ENCODE data around the gene P2RY8.
"Not testable (repeated sequence)": the region's sequence is repeated elsewhere in the genome, so short reads cannot be mapped to it uniquely, and the experiment has no call there.

Gene P2RY8

GRCh38 chrX:1516596-1517104 is 20.3 kb downstream of the P2RY8 start:
- DNase-seq: no peak

GRCh38 chrX:1511829-1512228 is 25.2 kb downstream of the P2RY8 start:
- DNase-seq: no peak

- DNase-seq: no peak
These were observed 25.8 kb downstream of the P2RY8 start for GRCh38 chrX:1511150-1511549.

DNA sequence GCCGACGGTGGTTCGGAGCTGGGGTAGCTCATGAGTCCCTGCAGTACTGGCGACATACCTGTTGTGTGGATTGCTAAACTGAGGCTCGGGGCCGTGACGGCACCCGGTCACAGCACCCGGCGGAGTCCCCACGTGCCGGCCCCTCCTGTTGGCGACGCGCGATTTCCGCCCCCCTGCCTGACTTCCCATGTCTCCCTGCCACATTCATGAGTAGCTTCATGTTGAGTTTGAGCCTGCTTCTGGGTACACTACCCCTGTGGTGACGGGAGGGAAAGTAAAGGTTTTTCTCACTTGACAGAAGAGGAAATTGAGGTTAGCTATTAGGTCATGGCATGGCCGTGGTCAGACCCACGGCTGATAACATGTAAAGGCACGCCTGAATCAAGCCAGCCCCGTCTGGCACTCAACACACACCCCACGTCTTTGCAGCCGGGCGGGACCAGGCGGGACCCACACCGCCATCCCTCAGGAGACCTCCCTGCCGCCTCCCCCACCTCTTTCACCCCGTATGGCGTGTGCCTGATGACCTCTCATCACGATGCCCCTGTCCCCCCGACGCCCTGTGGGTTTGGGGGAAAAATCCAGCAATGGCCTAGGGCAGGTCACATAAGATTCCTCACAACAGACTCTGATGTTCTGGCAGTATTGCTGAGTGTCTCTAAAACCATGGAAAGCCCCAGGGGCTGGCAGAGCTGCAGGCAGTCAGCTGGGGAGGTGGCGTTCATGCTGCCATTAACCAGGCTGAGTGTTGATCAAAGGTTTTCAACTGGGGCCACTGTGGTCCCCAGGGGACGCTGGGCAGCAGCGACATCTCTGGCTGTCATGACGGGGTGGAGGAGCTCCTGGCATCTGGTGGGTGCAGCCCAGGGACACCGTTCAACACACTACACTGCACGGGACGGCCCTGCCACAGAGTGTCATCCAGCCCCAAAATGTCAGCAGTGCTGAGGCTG is 29.2 kb downstream of the P2RY8 start:
- no peak for DNase-seq

GRCh38 chrX:1506916-1507315 is 30.1 kb downstream of the P2RY8 start:
- DNase-seq: no peak

- no peak for DNase-seq
These were observed 34.1 kb downstream of the P2RY8 start for GRCh38 chrX:1502853-1503252.

DNA sequence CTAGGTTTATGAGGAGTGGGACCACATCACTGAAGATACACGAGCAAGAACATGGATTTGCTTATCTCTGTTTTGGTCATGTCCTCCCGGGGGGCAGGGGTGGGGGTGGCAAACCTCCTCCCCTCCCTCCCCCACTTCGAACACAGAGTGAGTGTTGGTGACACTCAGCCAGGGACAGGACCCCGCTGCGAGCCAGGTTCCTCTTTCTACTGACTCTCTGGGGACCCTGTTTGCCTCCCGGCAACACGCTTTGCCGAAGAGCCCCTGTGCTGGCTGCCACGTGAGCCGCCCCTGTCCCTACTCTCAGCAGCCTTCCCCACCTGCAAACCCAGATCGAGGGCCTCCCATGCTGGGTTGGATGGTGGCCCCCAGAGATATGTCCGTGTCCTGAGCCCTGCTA is 34.7 kb downstream of the P2RY8 start:
- no peak for DNase-seq

DNA sequence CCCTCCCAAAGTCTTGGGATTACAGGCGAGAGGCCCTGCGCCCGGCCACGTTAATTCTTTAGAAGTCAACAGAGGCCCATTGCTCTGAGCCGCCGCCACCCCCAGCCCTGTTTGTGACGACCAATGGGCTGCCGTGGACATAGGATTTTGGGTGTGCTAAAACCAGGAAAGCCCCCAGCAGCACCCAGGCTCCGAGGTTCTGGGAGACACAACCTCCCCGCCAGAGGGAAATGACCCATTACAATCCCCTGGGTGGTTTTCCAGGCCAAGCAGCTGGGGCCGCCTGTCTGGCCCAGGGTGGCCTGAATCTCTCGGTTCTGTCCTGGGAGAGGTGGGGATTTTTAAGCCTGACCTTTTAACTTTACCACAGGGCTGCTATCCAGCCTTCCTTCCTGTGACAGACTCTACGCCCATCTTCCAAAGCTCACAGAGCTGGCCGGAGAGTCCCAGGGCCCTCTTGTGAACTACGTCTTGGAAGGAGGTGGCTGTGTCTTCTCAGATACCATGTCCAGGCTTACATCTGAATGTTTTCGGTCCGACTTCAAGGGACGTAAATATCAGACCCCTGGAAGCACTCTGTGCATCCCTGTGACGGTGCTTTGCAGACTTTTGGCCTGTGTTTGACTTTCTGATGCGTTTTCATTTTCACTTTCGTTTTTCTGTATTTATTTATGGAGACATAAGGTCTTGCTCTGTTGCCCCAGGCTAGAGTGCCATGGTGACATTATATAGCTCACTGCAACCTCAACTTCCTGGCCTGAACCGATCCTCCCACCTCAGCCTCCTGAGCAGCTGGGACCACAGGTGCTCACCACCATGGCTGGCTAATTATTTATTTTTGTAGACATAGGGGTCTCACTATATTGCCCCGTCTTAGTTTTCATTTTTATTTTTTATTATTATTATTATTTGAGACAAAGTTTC is 36.0 kb downstream of the P2RY8 start:
- DNase-seq: no peak

GRCh38 chrX:1496076-1496475 is 40.9 kb downstream of the P2RY8 start:
- no peak for DNase-seq

- DNase-seq: no peak
These were observed 43.0 kb downstream of the P2RY8 start for GRCh38 chrX:1493877-1494510.

- no peak for DNase-seq
These were observed 43.6 kb downstream of the P2RY8 start for GRCh38 chrX:1493412-1493811.

GRCh38 chrX:1492421-1493012 is 44.5 kb downstream of the P2RY8 start:
- DNase-seq: no peak

DNA sequence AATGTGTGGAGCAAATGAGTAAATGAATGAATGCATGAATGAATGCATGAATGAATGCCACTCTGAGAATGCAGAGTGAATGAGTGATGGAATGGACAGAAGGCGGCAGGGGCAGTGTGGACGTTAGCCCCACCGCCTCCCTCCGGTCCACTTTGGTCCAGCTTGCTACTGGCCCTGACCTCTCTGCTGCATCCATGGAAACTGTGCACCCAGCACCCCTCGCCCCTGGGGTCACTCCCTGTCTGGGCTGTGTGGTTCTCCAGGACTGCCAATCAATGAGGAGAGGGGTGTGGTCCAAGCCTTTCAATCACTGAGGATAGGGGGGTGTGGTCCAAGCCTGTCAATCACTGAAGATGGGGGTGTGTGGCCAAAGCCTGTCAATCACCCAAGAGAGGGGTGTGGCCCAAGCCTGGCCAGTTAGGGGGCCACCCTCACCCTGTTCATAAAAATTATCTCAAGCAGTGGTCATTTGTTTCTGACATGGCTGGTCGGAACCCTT is 45.1 kb downstream of the P2RY8 start:
- DNase-seq: no peak

DNA sequence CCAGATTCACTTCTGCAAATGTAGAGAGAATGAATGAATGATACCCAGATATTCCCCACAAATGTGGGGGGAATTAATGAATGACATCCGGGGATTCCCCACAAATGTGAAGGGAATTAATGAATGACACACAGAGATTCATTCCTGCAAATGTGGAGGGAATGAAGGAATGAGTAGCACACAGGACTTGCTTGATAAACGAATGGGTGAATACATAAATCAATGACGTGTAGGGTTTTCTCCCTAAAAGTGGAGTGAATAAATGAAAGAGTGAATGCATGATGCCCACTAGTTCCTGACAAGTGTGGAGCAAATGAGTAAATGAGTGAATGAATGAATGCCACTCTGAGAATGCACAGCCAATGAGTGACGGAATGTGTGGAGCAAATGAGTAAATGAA is 45.7 kb downstream of the P2RY8 start:
- not testable (repeated sequence) for DNase-seq

- DNase-seq: not testable (repeated sequence)
These were observed 46.3 kb downstream of the P2RY8 start for GRCh38 chrX:1490723-1491122.

DNA sequence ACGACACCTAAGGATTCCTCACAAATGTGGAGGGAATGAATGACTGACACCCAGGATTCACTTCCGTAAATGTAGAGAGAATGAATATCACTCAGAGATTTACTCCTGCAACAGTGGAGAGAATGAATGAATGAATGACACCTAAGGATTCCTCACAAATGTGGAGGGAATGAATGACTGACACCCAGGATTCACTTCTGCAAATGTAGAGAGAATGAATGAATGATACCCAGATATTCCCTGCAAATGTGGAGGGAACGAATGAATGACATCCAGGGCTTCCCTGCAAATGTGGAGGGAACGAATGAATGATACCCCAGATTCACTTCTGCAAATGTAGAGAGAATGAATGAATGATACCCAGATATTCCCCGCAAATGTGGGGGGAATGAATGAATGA is 47.6 kb downstream of the P2RY8 start:
- DNase-seq: not testable (repeated sequence)

- no peak for DNase-seq
These were observed 48.2 kb downstream of the P2RY8 start for GRCh38 chrX:1488745-1489144.

GRCh38 chrX:1488141-1488540 is 48.8 kb downstream of the P2RY8 start:
- DNase-seq: no peak

DNA sequence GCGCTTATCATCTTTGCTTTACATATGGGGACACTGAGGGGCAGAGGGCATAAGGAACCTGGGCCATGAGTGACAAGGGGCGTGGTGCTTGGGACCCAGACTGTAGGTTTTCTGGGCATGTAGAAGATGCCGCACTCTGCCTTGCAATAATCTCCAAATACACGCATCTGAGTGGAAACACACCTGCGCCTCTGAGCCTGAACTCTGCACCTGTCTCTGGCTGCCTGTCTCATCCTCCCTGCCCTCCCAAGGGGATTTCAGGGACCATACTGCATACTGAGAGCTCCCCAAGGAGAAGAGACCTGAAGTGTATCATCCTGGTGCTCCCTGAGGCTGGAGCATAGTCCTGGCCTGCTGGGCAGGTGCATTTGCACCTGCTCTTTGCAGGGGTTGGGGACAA is 49.6 kb downstream of the P2RY8 start:
- no peak for DNase-seq

GRCh38 chrX:1486749-1487361 is 50.1 kb downstream of the P2RY8 start:
- no peak for DNase-seq

- no peak for DNase-seq
These were observed 50.8 kb downstream of the P2RY8 start for GRCh38 chrX:1486177-1486576.

DNA sequence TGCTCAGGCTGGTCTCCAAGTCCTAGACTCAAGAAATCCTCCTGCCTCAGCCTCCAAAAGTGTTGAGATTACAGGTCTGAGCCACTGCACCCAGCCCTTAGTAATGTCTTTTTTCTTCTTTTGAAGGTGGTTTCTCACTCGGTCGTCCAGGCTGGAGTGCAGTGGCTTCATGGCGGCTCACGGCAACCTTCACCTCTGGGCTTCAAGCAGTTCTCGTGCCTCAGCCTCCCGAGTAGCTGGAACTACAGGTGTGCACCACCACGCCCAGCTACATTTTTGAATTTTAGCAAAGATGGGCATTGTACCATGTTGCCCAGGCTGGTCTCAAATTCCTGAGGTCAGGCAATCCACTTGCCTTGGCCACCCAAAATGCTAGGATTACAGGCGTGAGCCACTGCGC is 52.0 kb downstream of the P2RY8 start:
- DNase-seq: no peak
